Liver (tissue), 3 donors: ENCODE data around the gene CDR2.

ENCODE experiments used
- EGR1 ChIP-seq, 2 donors: IDR thresholded peaks; 2 replicates each; pipeline ENCODE4 v1.6.1; 2016 to 2018; ENCODE audit warnings: antibody characterized with exemption in 2 of 2, low read depth in 2 of 2
- FOXA1 ChIP-seq: IDR thresholded peaks from 2 replicates; pipeline ENCODE4 v1.6.1; 2016; ENCODE audit warnings: antibody characterized with exemption
- HNF4A ChIP-seq, 2 donors: conservative IDR thresholded peaks; 2 replicates each; pipeline ENCODE4 v1.6.1; 2016; ENCODE audit warnings: antibody characterized with exemption in 2 of 2, mild to moderate bottlenecking in 2 of 2
- RAD21 ChIP-seq, 2 donors: IDR thresholded peaks; 2 replicates each; pipeline ENCODE4 v1.6.1; 2016; ENCODE audit warnings: antibody characterized with exemption in 2 of 2, mild to moderate bottlenecking in 2 of 2
- YY1 ChIP-seq: IDR thresholded peaks from 2 replicates; pipeline ENCODE4 v1.6.1; 2016; ENCODE audit warnings: antibody characterized with exemption, mild to moderate bottlenecking
- TF ChIP-seq, protein P1 (sequence below): fragments of 150-350 bp; IDR thresholded peaks from 2 replicates; pipeline ENCODE4 v1.5.1; 2017; ENCODE audit warnings: improper control_type of control experiment, low read depth, low read length; ENCODE audit not compliant: missing input control
- TF ChIP-seq, protein P2 (sequence below): IDR thresholded peaks from 2 replicates; pipeline ENCODE4 v1.6.1; 2016; ENCODE audit warnings: antibody characterized with exemption
- TF ChIP-seq, protein P3 (sequence below): IDR thresholded peaks from 2 replicates; pipeline ENCODE4 v1.6.1; 2016; ENCODE audit warnings: antibody characterized with exemption, mild to moderate bottlenecking
- TF ChIP-seq, protein P4 (sequence below): IDR thresholded peaks from 2 replicates; pipeline ENCODE4 v1.6.1; 2016; ENCODE audit warnings: antibody characterized with exemption
- donor health status: healthy.
- donor health status: healthy.

DNA sequence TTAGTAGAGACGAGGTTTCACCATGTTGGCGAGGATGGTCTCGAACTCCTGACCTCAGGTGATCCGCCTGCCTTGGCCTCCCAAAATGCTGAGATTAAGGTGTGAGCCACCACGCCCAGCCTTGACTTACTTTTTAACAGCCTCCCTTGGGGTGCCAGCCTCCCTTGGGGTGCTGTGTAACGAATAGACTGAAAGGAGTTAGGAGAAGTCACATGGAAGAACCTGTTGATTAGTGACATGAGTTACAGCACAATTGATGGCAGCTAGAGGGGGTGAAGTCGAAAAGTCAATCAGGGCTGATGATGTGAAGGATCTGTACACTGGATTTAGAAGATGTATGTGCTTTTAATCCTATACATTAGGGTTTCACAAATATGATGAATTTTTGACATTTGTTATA lies 39.4 kb upstream of the CDR2 start:
- TF ChIP-seq, protein P1, sequence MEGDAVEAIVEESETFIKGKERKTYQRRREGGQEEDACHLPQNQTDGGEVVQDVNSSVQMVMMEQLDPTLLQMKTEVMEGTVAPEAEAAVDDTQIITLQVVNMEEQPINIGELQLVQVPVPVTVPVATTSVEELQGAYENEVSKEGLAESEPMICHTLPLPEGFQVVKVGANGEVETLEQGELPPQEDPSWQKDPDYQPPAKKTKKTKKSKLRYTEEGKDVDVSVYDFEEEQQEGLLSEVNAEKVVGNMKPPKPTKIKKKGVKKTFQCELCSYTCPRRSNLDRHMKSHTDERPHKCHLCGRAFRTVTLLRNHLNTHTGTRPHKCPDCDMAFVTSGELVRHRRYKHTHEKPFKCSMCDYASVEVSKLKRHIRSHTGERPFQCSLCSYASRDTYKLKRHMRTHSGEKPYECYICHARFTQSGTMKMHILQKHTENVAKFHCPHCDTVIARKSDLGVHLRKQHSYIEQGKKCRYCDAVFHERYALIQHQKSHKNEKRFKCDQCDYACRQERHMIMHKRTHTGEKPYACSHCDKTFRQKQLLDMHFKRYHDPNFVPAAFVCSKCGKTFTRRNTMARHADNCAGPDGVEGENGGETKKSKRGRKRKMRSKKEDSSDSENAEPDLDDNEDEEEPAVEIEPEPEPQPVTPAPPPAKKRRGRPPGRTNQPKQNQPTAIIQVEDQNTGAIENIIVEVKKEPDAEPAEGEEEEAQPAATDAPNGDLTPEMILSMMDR: no peak
- TF ChIP-seq RAD21 (IDR thresholded peaks at IDR 0.05) (no peak), EGR1 (IDR thresholded peaks at IDR 0.05; ENCODE audit: low read depth in 2 of 2) (no peak), HNF4A (conservative IDR thresholded peaks at IDR 0.05) (no peak), FOXA1 (no peak), YY1 (no peak)
- TF ChIP-seq, protein P2, sequence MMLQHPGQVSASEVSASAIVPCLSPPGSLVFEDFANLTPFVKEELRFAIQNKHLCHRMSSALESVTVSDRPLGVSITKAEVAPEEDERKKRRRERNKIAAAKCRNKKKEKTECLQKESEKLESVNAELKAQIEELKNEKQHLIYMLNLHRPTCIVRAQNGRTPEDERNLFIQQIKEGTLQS: no peak
- TF ChIP-seq, protein P3, sequence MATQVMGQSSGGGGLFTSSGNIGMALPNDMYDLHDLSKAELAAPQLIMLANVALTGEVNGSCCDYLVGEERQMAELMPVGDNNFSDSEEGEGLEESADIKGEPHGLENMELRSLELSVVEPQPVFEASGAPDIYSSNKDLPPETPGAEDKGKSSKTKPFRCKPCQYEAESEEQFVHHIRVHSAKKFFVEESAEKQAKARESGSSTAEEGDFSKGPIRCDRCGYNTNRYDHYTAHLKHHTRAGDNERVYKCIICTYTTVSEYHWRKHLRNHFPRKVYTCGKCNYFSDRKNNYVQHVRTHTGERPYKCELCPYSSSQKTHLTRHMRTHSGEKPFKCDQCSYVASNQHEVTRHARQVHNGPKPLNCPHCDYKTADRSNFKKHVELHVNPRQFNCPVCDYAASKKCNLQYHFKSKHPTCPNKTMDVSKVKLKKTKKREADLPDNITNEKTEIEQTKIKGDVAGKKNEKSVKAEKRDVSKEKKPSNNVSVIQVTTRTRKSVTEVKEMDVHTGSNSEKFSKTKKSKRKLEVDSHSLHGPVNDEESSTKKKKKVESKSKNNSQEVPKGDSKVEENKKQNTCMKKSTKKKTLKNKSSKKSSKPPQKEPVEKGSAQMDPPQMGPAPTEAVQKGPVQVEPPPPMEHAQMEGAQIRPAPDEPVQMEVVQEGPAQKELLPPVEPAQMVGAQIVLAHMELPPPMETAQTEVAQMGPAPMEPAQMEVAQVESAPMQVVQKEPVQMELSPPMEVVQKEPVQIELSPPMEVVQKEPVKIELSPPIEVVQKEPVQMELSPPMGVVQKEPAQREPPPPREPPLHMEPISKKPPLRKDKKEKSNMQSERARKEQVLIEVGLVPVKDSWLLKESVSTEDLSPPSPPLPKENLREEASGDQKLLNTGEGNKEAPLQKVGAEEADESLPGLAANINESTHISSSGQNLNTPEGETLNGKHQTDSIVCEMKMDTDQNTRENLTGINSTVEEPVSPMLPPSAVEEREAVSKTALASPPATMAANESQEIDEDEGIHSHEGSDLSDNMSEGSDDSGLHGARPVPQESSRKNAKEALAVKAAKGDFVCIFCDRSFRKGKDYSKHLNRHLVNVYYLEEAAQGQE: no peak
- TF ChIP-seq, protein P4, sequence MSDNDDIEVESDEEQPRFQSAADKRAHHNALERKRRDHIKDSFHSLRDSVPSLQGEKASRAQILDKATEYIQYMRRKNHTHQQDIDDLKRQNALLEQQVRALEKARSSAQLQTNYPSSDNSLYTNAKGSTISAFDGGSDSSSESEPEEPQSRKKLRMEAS: no peak
